Common myeloid progenitor, CD34-positive (primary cell): ENCODE data around the gene LHX2.
A peak's percentile ranks its signal among the peaks of the same experiment; 100 is the strongest.

Source experiments
- CTCF ChIA-PET: fragments of 350-600 bp; sonication (Branson Sonifier 250); formaldehyde crosslinking; loops from one replicate; lab custom pipeline; 2021; ENCODE audit warnings: antibody characterized with exemption; lab: Charles Lee
- POLR2A ChIA-PET: fragments of 350-600 bp; sonication (Branson Sonifier 250); formaldehyde crosslinking; loops from one replicate; lab custom pipeline; 2021; ENCODE audit warnings: antibody characterized with exemption; lab: Charles Lee
- DNase-seq, 3 donors: peaks; one replicate each; pipeline versions ENCODE4 v3.0.0 to v3.0.0-alpha.2; 2013
- H3K27ac ChIP-seq, 2 experiments: 1 replicate in 1 of 2; 2 replicates in 1 of 2; pipeline ENCODE4 v1.7.0; 2013; ENCODE audit warnings: inconsistent platforms in 2 of 2, low read length in 2 of 2, mild to moderate bottlenecking in 2 of 2, low read depth in 1 of 2, moderate library complexity in 1 of 2; ENCODE audit not compliant: severe bottlenecking in 2 of 2, insufficient read depth in 1 of 2, poor library complexity in 1 of 2
- H3K27me3 ChIP-seq, 5 experiments: replicated peaks in 2 of 5; 1 replicate in 3 of 5; 2 replicates in 2 of 5; pipeline versions ENCODE4 v1.6.1 to v1.7.0; 2013; ENCODE audit warnings: low read length in 4 of 5, mild to moderate bottlenecking in 2 of 5, moderate library complexity in 2 of 5, inconsistent platforms in 1 of 5; ENCODE audit not compliant: insufficient read depth in 5 of 5, control insufficient read depth in 4 of 5
- H3K36me3 ChIP-seq, 4 experiments: 1 replicate in 2 of 4; 2 replicates in 2 of 4; pipeline versions ENCODE4 v1.6.1 to v1.7.0; 2013; ENCODE audit warnings: low read length in 3 of 4, control low read depth in 1 of 4, mild to moderate bottlenecking in 1 of 4; ENCODE audit not compliant: control insufficient read depth in 4 of 4, insufficient read depth in 4 of 4
- H3K4me1 ChIP-seq, 4 experiments: 1 replicate in 3 of 4; 2 replicates in 1 of 4; pipeline versions ENCODE4 v1.6.1 to v1.7.1; 2013; ENCODE audit warnings: low read length in 3 of 4, mild to moderate bottlenecking in 3 of 4, control low read depth in 1 of 4, inconsistent platforms in 1 of 4, moderate library complexity in 1 of 4; ENCODE audit not compliant: control insufficient read depth in 4 of 4, insufficient read depth in 4 of 4; ENCODE audit errors: control extremely low read depth in 1 of 4
- H3K4me3 ChIP-seq, 7 experiments: 1 replicate in 4 of 7; 2 replicates in 3 of 7; pipeline versions ENCODE4 v1.5.1 to v1.7.0; 2013; ENCODE audit warnings: mild to moderate bottlenecking in 7 of 7, low read length in 6 of 7, moderate library complexity in 6 of 7, inconsistent platforms in 2 of 7, low read depth in 2 of 7, control low read depth in 1 of 7; ENCODE audit not compliant: insufficient read depth in 4 of 7, control insufficient read depth in 1 of 7; ENCODE audit errors: extremely low read depth in 1 of 7
- H3K9me3 ChIP-seq, 5 experiments: 1 replicate in 4 of 5; 2 replicates in 1 of 5; pipeline versions ENCODE4 v1.6.1 to v1.7.1; 2013; ENCODE audit warnings: low read length in 4 of 5, mild to moderate bottlenecking in 2 of 5, inconsistent platforms in 1 of 5, low read depth in 1 of 5, moderate library complexity in 1 of 5; ENCODE audit not compliant: control insufficient read depth in 4 of 5, insufficient read depth in 2 of 5; ENCODE audit errors: control extremely low read depth in 1 of 5
- WGBS: methylation state at CpG from one replicate; pipeline ENCODE4 v1.1.5; 2013; ENCODE audit not compliant: insufficient coverage; 5-methylcytosine and 5-hydroxymethylcytosine counted together

Gene LHX2

DNA sequence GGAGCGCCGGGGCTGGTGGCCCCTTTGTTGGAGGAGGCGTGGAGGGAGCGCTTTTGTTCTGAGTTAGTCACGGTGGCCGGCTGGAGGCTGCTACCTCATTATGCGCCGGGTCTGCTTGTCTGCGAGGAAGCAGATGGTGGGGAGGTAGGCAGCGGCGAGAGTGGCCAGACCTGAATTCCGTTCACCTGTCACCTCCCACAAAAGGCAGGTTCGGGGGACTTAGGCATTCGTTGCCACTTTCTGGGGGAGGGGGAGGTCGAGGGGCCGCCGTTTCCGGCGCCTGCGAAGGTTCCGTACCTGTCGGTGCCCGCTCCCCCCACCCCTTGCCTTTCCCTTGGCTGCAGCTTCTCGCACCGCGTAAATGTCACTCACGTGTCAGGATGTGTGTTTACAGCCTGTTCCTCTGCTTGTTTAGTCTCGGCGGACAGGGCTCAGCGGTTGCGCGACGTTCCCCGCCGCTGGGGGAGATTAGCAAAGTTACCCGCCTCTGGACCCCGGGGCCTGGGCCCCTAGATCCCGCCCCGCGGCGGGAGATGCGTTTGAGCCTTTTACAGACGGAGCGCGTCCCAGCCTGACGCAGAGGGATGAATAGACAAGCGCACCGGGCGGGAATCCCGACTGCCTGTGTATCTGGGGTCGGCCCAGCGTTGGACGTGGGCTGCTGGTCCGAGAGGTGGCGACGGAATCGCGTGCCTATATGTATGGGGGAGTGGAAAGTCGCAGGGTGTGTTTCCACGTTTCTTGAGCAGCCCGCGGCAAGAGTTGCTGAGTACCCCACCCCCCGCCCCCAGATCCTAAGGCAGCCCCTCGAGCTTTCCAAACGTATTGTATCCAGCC lies 2.7 kb upstream of the LHX2 start:
- POLR2A ChIA-PET = no interaction called here
- peaks cover 0 to 45% (median 29%) of the 10 kb centered on the region in 4 experiments for H3K4me1 ChIP-seq
- H3K27ac ChIP-seq = no peak overlapping the region
- no peaks in the 10 kb centered on the region for H3K36me3 ChIP-seq
- H3K9me3 ChIP-seq = peaks cover 0 to 6% (median 0%) of the 10 kb centered on the region in 5 experiments
- H3K27me3 ChIP-seq = peaks cover 38 to 100% (median 66%) of the 10 kb centered on the region in 5 experiments
- CTCF ChIA-PET = no interaction called here
- 2% methylated on average over 57 of the region's 65 CpGs for WGBS
- DNase-seq = peak in 2 of 3 donors; percentile 69 to 80
- H3K4me3 ChIP-seq = peak overlapping the region in 2 of 7 experiments; percentile 11 to 19

DNA sequence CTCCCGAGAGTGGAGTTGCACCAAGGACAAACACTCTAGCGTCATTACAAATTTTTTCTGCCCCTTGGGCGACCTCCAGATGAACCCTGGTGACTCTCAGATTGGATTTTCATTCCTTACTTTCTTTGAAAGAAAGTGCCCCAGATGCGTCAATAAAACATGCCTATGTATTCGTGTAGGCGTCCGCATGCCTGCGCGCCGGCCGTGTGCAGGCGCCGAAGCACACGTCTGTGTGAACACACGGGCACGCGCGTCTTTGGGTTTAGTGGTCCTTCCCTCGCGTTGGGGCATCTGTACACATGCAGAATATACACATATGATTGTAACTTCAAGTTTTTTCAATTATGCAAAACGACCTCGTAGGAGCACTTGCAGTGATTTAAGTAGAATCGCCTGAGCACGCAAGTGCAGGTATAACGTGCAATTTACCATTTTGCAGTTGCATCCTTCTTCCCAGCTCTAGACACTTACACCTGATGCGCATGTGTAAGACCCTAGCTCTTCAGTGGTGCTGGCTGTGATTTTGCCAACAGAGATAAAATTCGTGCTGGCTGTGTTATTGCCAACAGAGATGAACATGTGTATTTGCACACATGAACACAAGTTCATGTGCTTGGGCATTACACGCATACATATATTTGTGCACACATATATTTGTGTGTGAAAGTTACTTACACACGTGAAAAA lies 1.9 kb upstream of the LHX2 start:
- Histone ChIP-seq H3K9me3 (peaks cover 0 to 6% (median 0%) of the 10 kb centered on the region in 5 experiments), H3K27me3 (peaks cover 32 to 100% (median 64%) of the 10 kb centered on the region in 5 experiments), H3K36me3 (no peaks in the 10 kb centered on the region), H3K4me3 (no peak overlapping the region), H3K27ac (no peak overlapping the region), H3K4me1 (peaks cover 0 to 45% (median 29%) of the 10 kb centered on the region in 4 experiments)
- ChIA-PET POLR2A (no interaction called here), CTCF (interaction anchor here (0.7 kb wide), 1 partner anchor 50 kb away, joined by 3 read pairs; no protein-coding TSS in a partner anchor)
- 6% methylated on average over 24 of the region's 29 CpGs for WGBS
- DNase-seq = no peak

DNA sequence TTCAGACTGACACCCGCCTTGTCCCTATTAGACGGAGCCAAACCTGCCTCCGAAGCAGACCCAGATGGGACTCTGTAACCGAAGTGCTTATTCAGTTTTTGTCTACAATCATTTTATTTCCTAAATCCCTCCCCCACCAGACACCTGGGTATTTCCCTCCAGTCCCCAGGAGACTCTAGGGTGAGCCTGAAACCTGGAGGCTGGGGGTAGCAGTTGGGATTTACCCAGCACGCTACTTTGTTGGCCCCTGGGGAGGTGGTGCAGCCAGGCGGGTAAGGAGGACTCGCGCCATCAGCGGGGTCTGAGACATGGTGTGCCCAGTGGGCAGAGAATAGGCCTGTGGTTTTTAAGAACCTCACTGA lies 1.3 kb upstream of the LHX2 start:
- WGBS = 15% methylated on average over 6 of the region's 9 CpGs
- H3K27ac ChIP-seq = no peak overlapping the region
- peaks cover 0 to 6% (median 0%) of the 10 kb centered on the region in 5 experiments for H3K9me3 ChIP-seq
- ChIA-PET POLR2A (no interaction called here), CTCF (interaction anchor here (0.7 kb wide), 1 partner anchor 50 kb away, joined by 3 read pairs; no protein-coding TSS in a partner anchor)
- H3K36me3 ChIP-seq = no peaks in the 10 kb centered on the region
- peaks cover 0 to 47% (median 31%) of the 10 kb centered on the region in 4 experiments for H3K4me1 ChIP-seq
- DNase-seq = no peak
- peaks cover 26 to 100% (median 62%) of the 10 kb centered on the region in 5 experiments for H3K27me3 ChIP-seq
- no peak overlapping the region for H3K4me3 ChIP-seq

DNA sequence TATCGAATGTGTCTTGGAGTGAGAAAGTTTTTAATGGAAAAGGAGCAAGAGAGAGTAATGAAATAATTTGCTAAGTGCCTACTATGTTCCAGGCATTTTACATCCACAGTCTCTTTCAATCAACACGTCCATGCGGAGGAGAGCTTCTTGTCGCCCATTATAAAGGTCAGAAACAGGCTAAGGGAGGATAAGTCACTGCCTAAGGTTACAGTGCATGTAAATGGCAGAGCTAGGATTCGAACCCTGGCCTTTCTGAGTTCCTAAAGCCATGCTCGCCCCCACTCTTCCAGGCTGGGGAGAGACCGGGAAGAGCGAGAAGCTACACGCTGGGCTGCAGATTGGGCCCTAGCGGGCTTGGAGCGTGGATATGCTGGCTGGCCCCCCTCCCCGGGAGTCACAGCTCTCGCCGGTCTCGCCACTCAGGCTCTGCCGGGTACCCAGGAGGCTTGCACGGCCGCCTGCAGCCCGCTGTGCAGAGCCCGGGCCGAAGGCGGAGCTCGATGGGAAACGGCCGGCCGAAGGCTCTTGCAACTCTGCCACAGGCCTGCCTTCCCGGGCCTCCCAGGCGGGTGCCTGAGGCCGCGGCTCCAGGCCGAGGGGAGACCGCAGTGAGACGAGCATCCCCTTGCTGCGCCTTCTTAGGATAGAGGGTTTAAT lies 775 bp upstream of the LHX2 start:
- Histone ChIP-seq H3K9me3 (peaks cover 0 to 6% (median 0%) of the 10 kb centered on the region in 5 experiments), H3K4me3 (peak overlapping the region in 2 of 7 experiments; percentile 5 to 51), H3K27ac (no peak overlapping the region), H3K4me1 (peaks cover 0 to 51% (median 33%) of the 10 kb centered on the region in 4 experiments), H3K36me3 (no peaks in the 10 kb centered on the region), H3K27me3 (peaks cover 22 to 100% (median 60%) of the 10 kb centered on the region in 5 experiments)
- POLR2A ChIA-PET = no interaction called here
- 6% methylated on average over 21 of the region's 34 CpGs for WGBS
- no peak for DNase-seq
- CTCF ChIA-PET = no interaction called here

DNA sequence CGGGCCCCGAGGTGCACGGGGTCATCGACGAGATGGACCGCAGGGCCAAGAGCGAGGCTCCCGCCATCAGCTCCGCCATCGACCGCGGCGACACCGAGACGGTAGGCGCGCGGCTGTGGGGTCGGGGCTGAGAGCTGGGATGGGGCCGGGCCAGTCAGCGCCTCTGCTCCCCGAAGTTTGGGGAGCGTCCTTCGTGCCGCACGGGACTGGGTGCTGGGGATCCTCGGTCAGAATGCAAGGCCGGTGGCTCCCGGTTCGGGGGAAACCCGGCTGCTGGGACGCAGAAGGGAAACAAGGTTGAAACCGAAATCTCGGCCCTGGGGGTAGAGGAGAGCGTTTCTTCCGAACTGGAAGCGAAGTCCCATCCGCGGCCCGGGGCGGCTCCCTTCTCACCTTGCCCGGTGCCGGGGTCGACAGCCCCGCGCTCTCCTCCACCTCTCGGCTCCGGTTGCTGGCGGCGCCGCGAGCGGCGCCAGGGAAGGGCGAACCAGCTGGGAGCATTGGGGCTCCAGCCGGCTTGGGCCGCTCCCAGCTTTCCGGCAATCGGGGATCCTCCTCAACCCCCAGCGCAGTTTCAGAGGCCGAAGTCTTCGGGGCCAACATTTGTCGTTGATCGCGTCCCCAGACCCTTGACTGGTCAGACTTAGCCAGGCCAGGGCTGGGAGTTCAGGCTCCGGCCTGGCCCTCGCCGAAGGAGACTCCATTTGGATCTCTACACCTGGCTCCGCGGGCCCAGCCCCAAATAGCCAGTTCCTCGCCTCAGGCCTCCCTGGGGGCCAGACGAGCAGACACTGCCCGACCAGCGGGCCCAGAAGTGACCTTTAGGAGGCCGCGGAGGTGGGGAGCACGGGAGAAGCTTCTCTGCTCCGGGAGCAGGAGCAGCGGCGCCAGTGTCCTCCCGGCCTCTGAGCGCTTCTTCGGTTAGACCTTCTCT lies 1.1 kb downstream of the LHX2 start:
- H3K27ac ChIP-seq = no peak overlapping the region
- H3K36me3 ChIP-seq = no peaks in the 10 kb centered on the region
- ChIA-PET POLR2A (no interaction called here), CTCF (interaction anchor here (0.9 kb wide), 1 partner anchor 9 kb away, joined by 3 read pairs; no protein-coding TSS in a partner anchor)
- H3K9me3 ChIP-seq = peaks cover 0 to 6% (median 0%) of the 10 kb centered on the region in 5 experiments
- DNase-seq = no peak
- peak overlapping the region in 3 of 7 experiments; percentile 40 to 54 (median 52) for H3K4me3 ChIP-seq
- H3K4me1 ChIP-seq = peaks cover 2 to 64% (median 44%) of the 10 kb centered on the region in 4 experiments
- 2% methylated on average over 61 of the region's 83 CpGs for WGBS
- H3K27me3 ChIP-seq = peaks cover 8 to 100% (median 55%) of the 10 kb centered on the region in 5 experiments
